GM23338 (cell line): Measurements from ENCODE around the gene RBKS. TPM values are rescaled to one million over a fixed set of nuclear protein-coding genes. Genes with fewer than 3 reads are reported as not detected.

Source experiments
- ATAC-seq: fragments of 200-7000 bp; cut with Tn5 transposase; 3 replicates; pipeline ENCODE4 v1.9.1; 2020
- DNase-seq: peaks from one replicate; pipeline ENCODE4 v3.0.0-alpha.2; 2015; ENCODE audit warnings: low spot score
- H2AFZ ChIP-seq: fragments of 200-600 bp; sonication (generic); 2 replicates; pipeline ENCODE4 v1.8.0; 2016; ENCODE audit warnings: antibody characterized with exemption, mild to moderate bottlenecking, moderate library complexity
- H3F3A ChIP-seq: fragments of 200-600 bp; sonication (generic); replicated peaks from 2 replicates; pipeline ENCODE4 v1.8.0; 2017; ENCODE audit warnings: antibody characterized with exemption, mixed run types, low read depth
- H3K27ac ChIP-seq: fragments of 200-600 bp; sonication (generic); 2 replicates; pipeline ENCODE4 v1.6.1; 2016; ENCODE audit warnings: low read depth
- H3K27me3 ChIP-seq: fragments of 200-600 bp; sonication (generic); 2 replicates; pipeline ENCODE4 v1.8.0; 2016; ENCODE audit warnings: mild to moderate bottlenecking, mixed run types, moderate library complexity; ENCODE audit not compliant: insufficient read depth
- H3K36me3 ChIP-seq: fragments of 200-600 bp; sonication (generic); 2 replicates; pipeline ENCODE4 v1.8.0; 2016; ENCODE audit warnings: mild to moderate bottlenecking; ENCODE audit not compliant: insufficient read depth
- H3K4me1 ChIP-seq: fragments of 200-600 bp; sonication (generic); 2 replicates; pipeline ENCODE4 v1.8.0; 2016; ENCODE audit warnings: mild to moderate bottlenecking, moderate library complexity; ENCODE audit not compliant: insufficient read depth
- H3K4me2 ChIP-seq: fragments of 200-600 bp; sonication (generic); 2 replicates; pipeline ENCODE4 v1.7.1; 2017; ENCODE audit warnings: mixed run types
- H3K4me3 ChIP-seq: fragments of 200-600 bp; sonication (generic); 2 replicates; pipeline ENCODE4 v1.6.1; 2016; ENCODE audit warnings: mixed run types
- H3K79me2 ChIP-seq: fragments of 200-600 bp; sonication (generic); replicated peaks from 2 replicates; pipeline ENCODE4 v1.8.0; 2017; ENCODE audit warnings: mild to moderate bottlenecking; ENCODE audit not compliant: insufficient read depth
- H3K9me2 ChIP-seq: fragments of 200-600 bp; sonication (generic); 2 replicates; pipeline ENCODE4 v1.8.0; 2017; ENCODE audit not compliant: insufficient read depth
- H4K20me1 ChIP-seq: fragments of 200-600 bp; sonication (generic); replicated peaks from 2 replicates; pipeline ENCODE4 v1.8.0; 2017; ENCODE audit warnings: mild to moderate bottlenecking; ENCODE audit not compliant: insufficient read depth
- H3K27ac Mint-ChIP-seq: 2 replicates; pipeline ENCODE4 v1.8.0; 2020; ENCODE audit warnings: inconsistent platforms, mild to moderate bottlenecking, moderate library complexity, mixed read lengths
- H3K27me3 Mint-ChIP-seq: 3 replicates; pipeline ENCODE4 v1.8.0; 2022; ENCODE audit warnings: low read depth, mild to moderate bottlenecking, moderate library complexity, mixed read lengths, inconsistent platforms; ENCODE audit not compliant: insufficient read depth, poor library complexity
- H3K36me3 Mint-ChIP-seq: 3 replicates; pipeline ENCODE4 v1.8.0; 2021; ENCODE audit warnings: low read depth, mild to moderate bottlenecking, inconsistent platforms, moderate library complexity, mixed read lengths
- H3K4me1 Mint-ChIP-seq: 3 replicates; pipeline ENCODE4 v1.8.0; 2020; ENCODE audit warnings: mild to moderate bottlenecking, inconsistent platforms, mixed read lengths
- H3K4me3 Mint-ChIP-seq: 3 replicates; pipeline ENCODE4 v1.8.0; 2021; ENCODE audit warnings: moderate library complexity, mild to moderate bottlenecking, inconsistent platforms, mixed read lengths
- H3K9me3 Mint-ChIP-seq: 3 replicates; pipeline ENCODE4 v1.8.0; 2020; ENCODE audit warnings: moderate library complexity, mild to moderate bottlenecking, inconsistent platforms, mixed read lengths
- CREB1 ChIP-seq: fragments of 250-450 bp; sonication (Bioruptor Pico); IDR thresholded peaks from 2 replicates; pipeline ENCODE4 v1.5.0; 2020; ENCODE audit warnings: low read depth, mild to moderate bottlenecking, moderate library complexity
- EZH2 ChIP-seq: fragments of 200-600 bp; sonication (generic); IDR thresholded peaks from one replicate; pipeline ENCODE4 v1.8.0; 2017; ENCODE audit warnings: antibody characterized with exemption, mild to moderate bottlenecking, low read depth; ENCODE audit not compliant: unreplicated experiment
- EZH2phosphoT487 ChIP-seq: fragments of 200-600 bp; sonication (generic); IDR thresholded peaks from one replicate; pipeline ENCODE4 v1.8.1; 2018; ENCODE audit warnings: antibody characterized with exemption; ENCODE audit not compliant: unreplicated experiment
- JUNB ChIP-seq: IDR thresholded peaks from one replicate; pipeline ENCODE4 v1.6.1; 2016; ENCODE audit warnings: antibody characterized with exemption; ENCODE audit not compliant: unreplicated experiment
- NANOG ChIP-seq: IDR thresholded peaks from 2 replicates; pipeline ENCODE4 v1.6.1; 2016; ENCODE audit warnings: antibody characterized with exemption, borderline replicate concordance
- POLR2AphosphoS5 ChIP-seq: IDR thresholded peaks from 2 replicates; pipeline ENCODE4 v1.6.1; 2016; ENCODE audit warnings: antibody characterized with exemption, low read depth
- STAT1 ChIP-seq: IDR thresholded peaks from one replicate; pipeline ENCODE4 v1.6.1; 2016; ENCODE audit warnings: antibody characterized with exemption; ENCODE audit not compliant: unreplicated experiment
- ZNF114 ChIP-seq: fragments of 250-450 bp; sonication (Bioruptor Pico); IDR thresholded peaks from 2 replicates; pipeline ENCODE4 v1.5.0; 2020; ENCODE audit warnings: mild to moderate bottlenecking, moderate library complexity
- ZNF331 ChIP-seq: fragments of 250-450 bp; sonication (Bioruptor Pico); IDR thresholded peaks from 2 replicates; pipeline ENCODE4 v1.5.0; 2020; ENCODE audit warnings: low read depth, mild to moderate bottlenecking, moderate library complexity
- polyA plus RNA-seq: library from polyadenylated mRNA; unstranded; fragments of >200 nt; fragmentation: Nextera tagmentation; extraction: Ambion mirVana; gene quantifications from 2 replicates; pipeline ENCODE4 v1.2.1, GENCODE V29; 2016
- total RNA-seq: library from RNA; depleted of rRNA; stranded (reverse); fragments of >200 nt; shearing (Covaris generic); gene quantifications from 2 replicates; pipeline ENCODE4 v1.2.3, GENCODE V29; 2014
- TF ChIP-seq, protein P1 (sequence below): IDR thresholded peaks from one replicate; pipeline ENCODE4 v1.6.1; 2018; ENCODE audit warnings: antibody characterized with exemption; ENCODE audit not compliant: unreplicated experiment
- TF ChIP-seq, protein P2 (sequence below): fragments of 250-450 bp; sonication (Bioruptor Pico); IDR thresholded peaks from 2 replicates; pipeline ENCODE4 v1.5.0; 2020; ENCODE audit warnings: mild to moderate bottlenecking, moderate library complexity
- TF ChIP-seq, protein P3 (sequence below): IDR thresholded peaks from 2 replicates; pipeline ENCODE4 v1.6.1; 2016; ENCODE audit warnings: antibody characterized with exemption
- TF ChIP-seq, protein P4 (sequence below), 2 experiments: fragments of 200-600 bp in 1 of 2; sonication (generic) in 1 of 2; conservative IDR thresholded peaks; 2 replicates each; pipeline versions ENCODE4 v1.5.1 to v1.6.1; 2016 to 2017; ENCODE audit warnings: antibody characterized with exemption in 2 of 2, low read depth in 2 of 2, mild to moderate bottlenecking in 2 of 2, moderate library complexity in 1 of 2

Gene RBKS
- total and polyA plus RNA-seq, 2 experiments from 2014 or later, result 1.3 to 1.5 TPM

DNA sequence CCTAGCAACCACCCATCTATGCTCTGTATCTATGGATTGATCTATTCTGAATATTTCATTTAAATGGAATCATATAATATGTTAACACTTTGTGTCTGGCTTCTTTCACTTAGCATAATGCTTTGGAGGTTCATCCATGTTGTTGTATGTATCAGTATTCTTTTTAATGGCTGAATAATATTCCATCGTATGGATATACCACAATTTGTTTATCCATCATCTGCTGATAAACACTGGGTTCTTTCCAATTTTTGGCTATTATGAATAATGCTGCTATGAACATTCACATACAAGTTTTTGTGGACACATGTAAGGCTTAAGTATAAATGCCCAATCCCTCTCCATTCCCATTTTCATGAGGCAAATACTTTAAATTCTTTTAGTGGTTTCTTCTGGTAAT lies 65.8 kb downstream of the RBKS start:
- no peaks in the 10 kb centered on the region for H3K4me1 ChIP-seq
- Mint-ChIP-seq H3K4me3 (no peak overlapping the region), H3K27me3 (peaks cover 2% of the 10 kb centered on the region), H3K9me3 (peaks cover 15% of the 10 kb centered on the region; the same call in 2 of the 3 replicates), H3K27ac (no peak overlapping the region), H3K36me3 (0 out of 3 replicates have a peak, but pooled peaks cover 2% of the 10 kb centered on the region), H3K4me1 (no peaks in the 10 kb centered on the region; the same call in 2 of the 3 replicates)
- H3K27me3 ChIP-seq, result no peaks in the 10 kb centered on the region
- H3F3A ChIP-seq, result no peaks in the 10 kb centered on the region
- DNase-seq, result no peak
- H3K4me2 ChIP-seq, result no peak overlapping the region
- no peak overlapping the region for H3K27ac ChIP-seq
- no peaks in the 10 kb centered on the region for H4K20me1 ChIP-seq
- no peaks in the 10 kb centered on the region for H3K79me2 ChIP-seq
- H3K4me3 ChIP-seq, result no peak overlapping the region
- H2AFZ ChIP-seq, result no peak overlapping the region
- ATAC-seq, result no peak
- H3K36me3 ChIP-seq, result no peaks in the 10 kb centered on the region
- TF ChIP-seq NANOG (no peak), ZNF331 (CRISPR knock-in tag) (no peak), CREB1 (CRISPR knock-in tag) (no peak), JUNB (no peak), STAT1 (no peak), ZNF114 (CRISPR knock-in tag) (no peak), EZH2phosphoT487 (no peak), EZH2 (no peak), POLR2AphosphoS5 (no peak)
- TF ChIP-seq, protein P1, sequence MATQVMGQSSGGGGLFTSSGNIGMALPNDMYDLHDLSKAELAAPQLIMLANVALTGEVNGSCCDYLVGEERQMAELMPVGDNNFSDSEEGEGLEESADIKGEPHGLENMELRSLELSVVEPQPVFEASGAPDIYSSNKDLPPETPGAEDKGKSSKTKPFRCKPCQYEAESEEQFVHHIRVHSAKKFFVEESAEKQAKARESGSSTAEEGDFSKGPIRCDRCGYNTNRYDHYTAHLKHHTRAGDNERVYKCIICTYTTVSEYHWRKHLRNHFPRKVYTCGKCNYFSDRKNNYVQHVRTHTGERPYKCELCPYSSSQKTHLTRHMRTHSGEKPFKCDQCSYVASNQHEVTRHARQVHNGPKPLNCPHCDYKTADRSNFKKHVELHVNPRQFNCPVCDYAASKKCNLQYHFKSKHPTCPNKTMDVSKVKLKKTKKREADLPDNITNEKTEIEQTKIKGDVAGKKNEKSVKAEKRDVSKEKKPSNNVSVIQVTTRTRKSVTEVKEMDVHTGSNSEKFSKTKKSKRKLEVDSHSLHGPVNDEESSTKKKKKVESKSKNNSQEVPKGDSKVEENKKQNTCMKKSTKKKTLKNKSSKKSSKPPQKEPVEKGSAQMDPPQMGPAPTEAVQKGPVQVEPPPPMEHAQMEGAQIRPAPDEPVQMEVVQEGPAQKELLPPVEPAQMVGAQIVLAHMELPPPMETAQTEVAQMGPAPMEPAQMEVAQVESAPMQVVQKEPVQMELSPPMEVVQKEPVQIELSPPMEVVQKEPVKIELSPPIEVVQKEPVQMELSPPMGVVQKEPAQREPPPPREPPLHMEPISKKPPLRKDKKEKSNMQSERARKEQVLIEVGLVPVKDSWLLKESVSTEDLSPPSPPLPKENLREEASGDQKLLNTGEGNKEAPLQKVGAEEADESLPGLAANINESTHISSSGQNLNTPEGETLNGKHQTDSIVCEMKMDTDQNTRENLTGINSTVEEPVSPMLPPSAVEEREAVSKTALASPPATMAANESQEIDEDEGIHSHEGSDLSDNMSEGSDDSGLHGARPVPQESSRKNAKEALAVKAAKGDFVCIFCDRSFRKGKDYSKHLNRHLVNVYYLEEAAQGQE, result no peak
- TF ChIP-seq, protein P2, sequence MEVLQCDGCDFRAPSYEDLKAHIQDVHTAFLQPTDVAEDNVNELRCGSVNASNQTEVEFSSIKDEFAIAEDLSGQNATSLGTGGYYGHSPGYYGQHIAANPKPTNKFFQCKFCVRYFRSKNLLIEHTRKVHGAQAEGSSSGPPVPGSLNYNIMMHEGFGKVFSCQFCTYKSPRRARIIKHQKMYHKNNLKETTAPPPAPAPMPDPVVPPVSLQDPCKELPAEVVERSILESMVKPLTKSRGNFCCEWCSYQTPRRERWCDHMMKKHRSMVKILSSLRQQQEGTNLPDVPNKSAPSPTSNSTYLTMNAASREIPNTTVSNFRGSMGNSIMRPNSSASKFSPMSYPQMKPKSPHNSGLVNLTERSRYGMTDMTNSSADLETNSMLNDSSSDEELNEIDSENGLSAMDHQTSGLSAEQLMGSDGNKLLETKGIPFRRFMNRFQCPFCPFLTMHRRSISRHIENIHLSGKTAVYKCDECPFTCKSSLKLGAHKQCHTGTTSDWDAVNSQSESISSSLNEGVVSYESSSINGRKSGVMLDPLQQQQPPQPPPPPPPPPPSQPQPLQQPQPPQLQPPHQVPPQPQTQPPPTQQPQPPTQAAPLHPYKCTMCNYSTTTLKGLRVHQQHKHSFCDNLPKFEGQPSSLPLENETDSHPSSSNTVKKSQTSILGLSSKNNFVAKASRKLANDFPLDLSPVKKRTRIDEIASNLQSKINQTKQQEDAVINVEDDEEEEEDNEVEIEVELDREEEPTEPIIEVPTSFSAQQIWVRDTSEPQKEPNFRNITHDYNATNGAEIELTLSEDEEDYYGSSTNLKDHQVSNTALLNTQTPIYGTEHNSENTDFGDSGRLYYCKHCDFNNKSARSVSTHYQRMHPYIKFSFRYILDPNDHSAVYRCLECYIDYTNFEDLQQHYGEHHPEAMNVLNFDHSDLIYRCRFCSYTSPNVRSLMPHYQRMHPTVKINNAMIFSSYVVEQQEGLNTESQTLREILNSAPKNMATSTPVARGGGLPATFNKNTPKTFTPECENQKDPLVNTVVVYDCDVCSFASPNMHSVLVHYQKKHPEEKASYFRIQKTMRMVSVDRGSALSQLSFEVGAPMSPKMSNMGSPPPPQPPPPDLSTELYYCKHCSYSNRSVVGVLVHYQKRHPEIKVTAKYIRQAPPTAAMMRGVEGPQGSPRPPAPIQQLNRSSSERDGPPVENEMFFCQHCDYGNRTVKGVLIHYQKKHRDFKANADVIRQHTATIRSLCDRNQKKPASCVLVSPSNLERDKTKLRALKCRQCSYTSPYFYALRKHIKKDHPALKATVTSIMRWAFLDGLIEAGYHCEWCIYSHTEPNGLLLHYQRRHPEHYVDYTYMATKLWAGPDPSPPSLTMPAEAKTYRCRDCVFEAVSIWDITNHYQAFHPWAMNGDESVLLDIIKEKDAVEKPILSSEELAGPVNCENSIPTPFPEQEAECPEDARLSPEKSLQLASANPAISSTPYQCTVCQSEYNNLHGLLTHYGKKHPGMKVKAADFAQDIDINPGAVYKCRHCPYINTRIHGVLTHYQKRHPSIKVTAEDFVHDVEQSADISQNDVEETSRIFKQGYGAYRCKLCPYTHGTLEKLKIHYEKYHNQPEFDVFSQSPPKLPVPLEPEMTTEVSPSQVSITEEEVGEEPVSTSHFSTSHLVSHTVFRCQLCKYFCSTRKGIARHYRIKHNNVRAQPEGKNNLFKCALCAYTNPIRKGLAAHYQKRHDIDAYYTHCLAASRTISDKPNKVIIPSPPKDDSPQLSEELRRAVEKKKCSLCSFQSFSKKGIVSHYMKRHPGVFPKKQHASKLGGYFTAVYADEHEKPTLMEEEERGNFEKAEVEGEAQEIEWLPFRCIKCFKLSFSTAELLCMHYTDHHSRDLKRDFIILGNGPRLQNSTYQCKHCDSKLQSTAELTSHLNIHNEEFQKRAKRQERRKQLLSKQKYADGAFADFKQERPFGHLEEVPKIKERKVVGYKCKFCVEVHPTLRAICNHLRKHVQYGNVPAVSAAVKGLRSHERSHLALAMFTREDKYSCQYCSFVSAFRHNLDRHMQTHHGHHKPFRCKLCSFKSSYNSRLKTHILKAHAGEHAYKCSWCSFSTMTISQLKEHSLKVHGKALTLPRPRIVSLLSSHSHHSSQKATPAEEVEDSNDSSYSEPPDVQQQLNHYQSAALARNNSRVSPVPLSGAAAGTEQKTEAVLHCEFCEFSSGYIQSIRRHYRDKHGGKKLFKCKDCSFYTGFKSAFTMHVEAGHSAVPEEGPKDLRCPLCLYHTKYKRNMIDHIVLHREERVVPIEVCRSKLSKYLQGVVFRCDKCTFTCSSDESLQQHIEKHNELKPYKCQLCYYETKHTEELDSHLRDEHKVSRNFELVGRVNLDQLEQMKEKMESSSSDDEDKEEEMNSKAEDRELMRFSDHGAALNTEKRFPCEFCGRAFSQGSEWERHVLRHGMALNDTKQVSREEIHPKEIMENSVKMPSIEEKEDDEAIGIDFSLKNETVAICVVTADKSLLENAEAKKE (CRISPR knock-in tag), result no peak
- TF ChIP-seq, protein P3, sequence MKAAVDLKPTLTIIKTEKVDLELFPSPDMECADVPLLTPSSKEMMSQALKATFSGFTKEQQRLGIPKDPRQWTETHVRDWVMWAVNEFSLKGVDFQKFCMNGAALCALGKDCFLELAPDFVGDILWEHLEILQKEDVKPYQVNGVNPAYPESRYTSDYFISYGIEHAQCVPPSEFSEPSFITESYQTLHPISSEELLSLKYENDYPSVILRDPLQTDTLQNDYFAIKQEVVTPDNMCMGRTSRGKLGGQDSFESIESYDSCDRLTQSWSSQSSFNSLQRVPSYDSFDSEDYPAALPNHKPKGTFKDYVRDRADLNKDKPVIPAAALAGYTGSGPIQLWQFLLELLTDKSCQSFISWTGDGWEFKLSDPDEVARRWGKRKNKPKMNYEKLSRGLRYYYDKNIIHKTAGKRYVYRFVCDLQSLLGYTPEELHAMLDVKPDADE, result no peak
- TF ChIP-seq, protein P4, sequence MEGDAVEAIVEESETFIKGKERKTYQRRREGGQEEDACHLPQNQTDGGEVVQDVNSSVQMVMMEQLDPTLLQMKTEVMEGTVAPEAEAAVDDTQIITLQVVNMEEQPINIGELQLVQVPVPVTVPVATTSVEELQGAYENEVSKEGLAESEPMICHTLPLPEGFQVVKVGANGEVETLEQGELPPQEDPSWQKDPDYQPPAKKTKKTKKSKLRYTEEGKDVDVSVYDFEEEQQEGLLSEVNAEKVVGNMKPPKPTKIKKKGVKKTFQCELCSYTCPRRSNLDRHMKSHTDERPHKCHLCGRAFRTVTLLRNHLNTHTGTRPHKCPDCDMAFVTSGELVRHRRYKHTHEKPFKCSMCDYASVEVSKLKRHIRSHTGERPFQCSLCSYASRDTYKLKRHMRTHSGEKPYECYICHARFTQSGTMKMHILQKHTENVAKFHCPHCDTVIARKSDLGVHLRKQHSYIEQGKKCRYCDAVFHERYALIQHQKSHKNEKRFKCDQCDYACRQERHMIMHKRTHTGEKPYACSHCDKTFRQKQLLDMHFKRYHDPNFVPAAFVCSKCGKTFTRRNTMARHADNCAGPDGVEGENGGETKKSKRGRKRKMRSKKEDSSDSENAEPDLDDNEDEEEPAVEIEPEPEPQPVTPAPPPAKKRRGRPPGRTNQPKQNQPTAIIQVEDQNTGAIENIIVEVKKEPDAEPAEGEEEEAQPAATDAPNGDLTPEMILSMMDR (conservative IDR thresholded peaks at IDR 0.05; ENCODE audit: low read depth in 2 of 2), result no peak
- H3K9me2 ChIP-seq, result no peaks in the 10 kb centered on the region
